Thyroid gland (tissue), 4 donors: ENCODE measurements around the gene VPS54. TPM values are rescaled to one million over a fixed set of nuclear protein-coding genes. Genes with fewer than 3 reads are reported as not detected.
"Not testable (repeated sequence)": the region's sequence is repeated elsewhere in the genome, so short reads cannot be mapped to it uniquely, and the experiment has no call there.

Experiments
- DNase-seq, 2 donors: peaks; one replicate each; pipeline ENCODE4 v3.0.0-alpha.2; 2019
- H3K27ac ChIP-seq, 3 donors: fragments of 200-600 bp; sonication (generic); 1 replicate in 2 of 3; 2 replicates in 1 of 3; pipeline ENCODE4 v1.5.1; 2016 to 2019; ENCODE audit warnings: mild to moderate bottlenecking in 1 of 3, moderate library complexity in 1 of 3
- H3K27me3 ChIP-seq: fragments of 200-600 bp; sonication (generic); one replicate; pipeline ENCODE4 v1.5.1; 2019
- H3K36me3 ChIP-seq, 2 donors: fragments of 200-600 bp; sonication (generic); one replicate each; pipeline ENCODE4 v1.5.1; 2016 to 2019
- H3K4me1 ChIP-seq, 2 donors: fragments of 200-600 bp; sonication (generic); one replicate each; pipeline ENCODE4 v1.5.1; 2017 to 2019
- H3K4me3 ChIP-seq, 3 donors: fragments of 200-600 bp; sonication (generic); replicated peaks in 1 of 3; 1 replicate in 2 of 3; 2 replicates in 1 of 3; pipeline ENCODE4 v1.5.1; 2016; ENCODE audit warnings: mild to moderate bottlenecking in 1 of 3
- H3K9me3 ChIP-seq: fragments of 200-600 bp; sonication (generic); one replicate; pipeline ENCODE4 v1.5.1; 2017
- POLR2A ChIP-seq, 2 donors: fragments of 450-650 bp; IDR thresholded peaks; one replicate each; pipeline ENCODE4 v1.6.1; 2017; ENCODE audit warnings: antibody characterized with exemption in 2 of 2, mild to moderate bottlenecking in 2 of 2, moderate library complexity in 1 of 2
- WGBS, 2 donors: methylation state at CpG; one replicate each; pipeline ENCODE4 v1.1.5; 2017; 5-methylcytosine and 5-hydroxymethylcytosine counted together
- intact Hi-C: fragments of 100-400 bp; cut with DNase I; formaldehyde crosslinking; loops from one replicate; pipeline ENCODE4 v1.15.1; 2023
- total RNA-seq, 4 donors: library from RNA; depleted of rRNA; stranded (reverse); fragments of >200 nt; gene quantifications; one replicate each; pipeline ENCODE4 v1.2.3, GENCODE V29; 2016
- TF ChIP-seq, protein P1 (sequence below), 6 experiments: fragments of 200-600 bp in 3 of 6; fragments of 450-650 bp in 3 of 6; sonication (generic) in 3 of 6; IDR thresholded peaks; one replicate each; pipeline ENCODE4 v1.5.1; 2016 to 2019; ENCODE audit warnings: antibody characterized with exemption in 6 of 6, mild to moderate bottlenecking in 2 of 6, inconsistent platforms in 1 of 6, moderate library complexity in 1 of 6

The VPS54 gene
- total RNA-seq, 4 donors from 2014 or later: 34.4 to 40.8 (median 35.9) TPM

DNA sequence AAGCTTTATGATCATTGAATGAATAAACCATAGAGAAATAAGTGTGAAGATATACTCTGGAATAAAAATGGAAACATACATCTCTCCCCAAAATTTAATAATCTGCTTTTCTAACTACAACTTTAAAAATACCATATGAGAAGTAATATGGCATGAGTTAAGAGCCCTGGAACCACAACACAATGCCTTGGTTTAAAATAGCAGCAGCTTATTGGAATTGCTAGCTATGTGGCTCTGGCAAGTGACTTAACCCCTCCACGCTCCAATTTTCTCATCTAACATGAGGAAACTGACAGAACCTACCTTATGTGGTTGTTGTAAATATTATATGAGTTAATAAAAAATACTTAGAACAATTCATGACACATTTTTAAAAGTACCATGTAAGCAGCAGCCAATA, 76.4 kb downstream of the VPS54 start:
- Histone ChIP-seq H3K4me3 (no peak overlapping the region), H3K9me3 (no peaks in the 10 kb centered on the region), H3K27me3 (no peaks in the 10 kb centered on the region), H3K4me1 (no peaks in the 10 kb centered on the region), H3K36me3 (peaks cover 12 to 13% of the 10 kb centered on the region in 2 donors), H3K27ac (no peak overlapping the region)
- 94 to 97% methylated on average over 1 of the region's 1 CpG for WGBS, 2 donors
- intact Hi-C loops: no loop called here
- no peak for DNase-seq
- TF ChIP-seq POLR2A (IDR thresholded peaks at IDR 0.05): no peak
- TF ChIP-seq, protein P1, sequence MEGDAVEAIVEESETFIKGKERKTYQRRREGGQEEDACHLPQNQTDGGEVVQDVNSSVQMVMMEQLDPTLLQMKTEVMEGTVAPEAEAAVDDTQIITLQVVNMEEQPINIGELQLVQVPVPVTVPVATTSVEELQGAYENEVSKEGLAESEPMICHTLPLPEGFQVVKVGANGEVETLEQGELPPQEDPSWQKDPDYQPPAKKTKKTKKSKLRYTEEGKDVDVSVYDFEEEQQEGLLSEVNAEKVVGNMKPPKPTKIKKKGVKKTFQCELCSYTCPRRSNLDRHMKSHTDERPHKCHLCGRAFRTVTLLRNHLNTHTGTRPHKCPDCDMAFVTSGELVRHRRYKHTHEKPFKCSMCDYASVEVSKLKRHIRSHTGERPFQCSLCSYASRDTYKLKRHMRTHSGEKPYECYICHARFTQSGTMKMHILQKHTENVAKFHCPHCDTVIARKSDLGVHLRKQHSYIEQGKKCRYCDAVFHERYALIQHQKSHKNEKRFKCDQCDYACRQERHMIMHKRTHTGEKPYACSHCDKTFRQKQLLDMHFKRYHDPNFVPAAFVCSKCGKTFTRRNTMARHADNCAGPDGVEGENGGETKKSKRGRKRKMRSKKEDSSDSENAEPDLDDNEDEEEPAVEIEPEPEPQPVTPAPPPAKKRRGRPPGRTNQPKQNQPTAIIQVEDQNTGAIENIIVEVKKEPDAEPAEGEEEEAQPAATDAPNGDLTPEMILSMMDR (IDR thresholded peaks at IDR 0.05): no peak

DNA sequence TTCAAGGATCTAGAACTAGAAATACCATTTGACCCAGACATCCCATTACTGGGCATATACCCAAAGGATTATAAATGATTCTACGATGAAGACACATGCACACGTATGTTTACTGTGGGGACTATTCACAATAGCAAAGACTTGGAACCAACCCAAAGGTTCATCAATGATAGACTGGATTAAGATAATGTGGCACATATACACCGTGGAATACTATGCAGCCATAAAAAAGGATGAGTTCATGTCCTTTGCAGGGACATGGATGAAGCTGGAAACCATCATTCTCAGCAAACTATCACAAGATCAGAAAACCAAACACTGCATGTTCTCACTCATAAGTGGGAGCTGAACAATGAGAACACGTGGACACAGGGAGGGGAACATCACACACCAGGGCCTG, 87.1 kb downstream of the VPS54 start:
- intact Hi-C loops, DNase-seq, H3K36me3 ChIP-seq, H3K27me3 ChIP-seq, H3K4me3 ChIP-seq, H3K9me3 ChIP-seq, H3K4me1 ChIP-seq, H3K27ac ChIP-seq: not testable (repeated sequence)
- WGBS, 2 donors: 93 to 96% methylated on average over 4 of the region's 4 CpGs

DNA sequence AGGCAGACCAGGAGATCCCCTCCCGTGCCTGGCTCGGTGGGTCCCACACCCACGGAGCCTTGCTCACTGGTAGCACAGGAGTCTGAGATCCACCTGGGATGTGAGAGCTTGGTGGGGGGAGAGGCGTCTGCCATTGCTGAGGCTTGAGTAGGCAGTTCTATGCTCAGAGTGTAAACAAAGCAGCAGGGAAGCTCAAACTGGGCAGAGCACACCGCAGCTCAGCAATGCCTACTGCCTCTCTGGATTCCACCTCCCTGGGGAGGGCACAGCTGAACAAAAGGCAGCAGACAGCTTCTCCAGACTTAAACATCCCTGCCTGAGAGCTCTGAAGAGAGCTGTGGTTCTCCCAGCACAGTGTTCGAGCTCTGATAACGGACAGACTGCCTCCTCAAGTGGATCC, 92.4 kb downstream of the VPS54 start:
- Histone ChIP-seq H3K27me3 (no peaks in the 10 kb centered on the region), H3K4me3 (no peak overlapping the region), H3K4me1 (no peaks in the 10 kb centered on the region), H3K9me3 (no peaks in the 10 kb centered on the region), H3K36me3 (peaks cover 3 to 9% of the 10 kb centered on the region in 2 donors), H3K27ac (no peak overlapping the region)
- 95 to 96% methylated on average over 7 of the region's 7 CpGs for WGBS, 2 donors
- DNase-seq: no peak
- intact Hi-C loops: no loop called here
- TF ChIP-seq, protein P1 (IDR thresholded peaks at IDR 0.05): no peak
- TF ChIP-seq POLR2A (IDR thresholded peaks at IDR 0.05): no peak

DNA sequence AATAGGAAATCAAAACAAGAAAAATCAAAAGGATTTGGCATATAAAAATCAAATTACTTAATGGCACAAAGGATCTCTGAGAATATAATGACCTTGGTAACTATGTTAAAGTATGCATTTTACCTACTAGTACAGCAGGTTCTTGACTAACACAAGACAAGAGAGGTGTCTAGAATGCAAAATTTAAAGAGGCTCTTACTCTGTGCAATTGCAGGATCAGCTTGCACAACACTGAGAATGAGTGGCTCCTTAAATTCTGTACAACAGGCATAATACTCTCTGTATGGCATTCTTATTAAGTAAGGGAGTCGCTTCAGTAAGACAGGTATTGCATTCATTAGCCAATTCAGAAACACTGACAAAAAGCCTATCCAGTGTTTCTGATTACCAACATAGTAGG, 104.9 kb downstream of the VPS54 start:
- Histone ChIP-seq H3K36me3 (peaks cover 9 to 17% of the 10 kb centered on the region in 2 donors), H3K4me3 (no peak overlapping the region), H3K4me1 (no peaks in the 10 kb centered on the region), H3K27me3 (no peaks in the 10 kb centered on the region), H3K27ac (no peak overlapping the region), H3K9me3 (no peaks in the 10 kb centered on the region)
- 86 to 89% methylated on average over 1 of the region's 1 CpG for WGBS, 2 donors
- intact Hi-C loops: no loop called here
- no peak for DNase-seq
- TF ChIP-seq, protein P1 (IDR thresholded peaks at IDR 0.05): no peak
- no peak for TF ChIP-seq POLR2A (IDR thresholded peaks at IDR 0.05)

DNA sequence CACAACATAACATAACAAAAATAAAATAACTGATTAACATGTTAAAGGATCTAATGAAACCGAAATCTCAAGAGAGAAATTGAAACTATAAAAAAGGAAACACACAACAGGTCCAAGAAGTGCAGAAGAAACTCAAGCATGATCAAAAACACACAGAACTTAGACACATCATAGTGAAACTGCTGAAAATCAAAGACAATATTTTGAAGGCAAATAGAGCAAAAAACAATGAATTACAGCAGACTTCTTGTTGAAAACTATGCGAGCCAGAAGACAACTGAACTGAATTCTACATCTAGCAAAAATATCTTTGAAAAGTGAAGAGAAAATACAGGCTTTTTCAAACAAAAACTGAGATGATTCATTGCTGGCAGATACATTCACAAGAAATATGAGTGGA, 116.2 kb downstream of the VPS54 start:
- 92 to 97% methylated on average over 2 of the region's 2 CpGs for WGBS, 2 donors
- Histone ChIP-seq H3K27me3 (no peaks in the 10 kb centered on the region), H3K4me3 (no peak overlapping the region), H3K36me3 (peaks cover 10 to 16% of the 10 kb centered on the region in 2 donors), H3K27ac (no peak overlapping the region), H3K4me1 (no peaks in the 10 kb centered on the region), H3K9me3 (no peaks in the 10 kb centered on the region)
- TF ChIP-seq, protein P1 (IDR thresholded peaks at IDR 0.05): no peak
- no peak for TF ChIP-seq POLR2A (IDR thresholded peaks at IDR 0.05)
- intact Hi-C loops: no loop called here
- DNase-seq: no peak

DNA sequence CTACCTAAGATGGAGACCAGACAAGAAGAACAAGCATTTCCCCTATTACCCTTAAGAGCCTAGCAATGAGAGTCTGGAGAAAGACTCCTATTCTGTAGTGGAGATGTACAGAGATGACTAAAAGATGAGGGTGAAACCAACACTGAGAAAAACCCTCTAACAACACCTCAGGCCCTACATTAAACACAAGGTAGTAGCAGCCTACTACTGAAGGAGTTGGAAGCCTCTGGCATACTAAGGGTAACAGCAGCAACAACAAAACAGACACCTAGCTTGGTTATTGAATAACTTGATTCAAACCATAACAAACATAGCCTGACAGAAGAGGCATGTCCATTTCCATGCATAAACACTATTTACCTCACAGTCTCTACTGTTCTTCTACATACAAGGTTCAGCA, 117.1 kb downstream of the VPS54 start:
- H3K36me3 ChIP-seq: peaks cover 11 to 16% of the 10 kb centered on the region in 2 donors
- H3K4me3 ChIP-seq: no peak overlapping the region
- no peak overlapping the region for H3K27ac ChIP-seq
- no peak for DNase-seq
- no peaks in the 10 kb centered on the region for H3K27me3 ChIP-seq
- TF ChIP-seq POLR2A (IDR thresholded peaks at IDR 0.05): no peak
- TF ChIP-seq, protein P1 (IDR thresholded peaks at IDR 0.05): no peak
- no peaks in the 10 kb centered on the region for H3K4me1 ChIP-seq
- intact Hi-C loops: no loop called here
- no peaks in the 10 kb centered on the region for H3K9me3 ChIP-seq
